OCI-M2 (cell line): ENCODE data around the gene PMM2.
"Not testable (repeated sequence)": the region's sequence is repeated elsewhere in the genome, so short reads cannot be mapped to it uniquely, and the experiment has no call there.

Experiments used
- DNase-seq: peaks from one replicate; lab custom pipeline; 2025; ENCODE audit not compliant: unreplicated experiment; lab: John Stamatoyannopoulos, UW

Gene PMM2

GRCh38 chr16:8816967-8817655, 19.5 kb downstream of the PMM2 start:
- DNase-seq, result no peak

GRCh38 chr16:8818504-8819270, 21.0 kb downstream of the PMM2 start:
- DNase-seq, result no peak

- no peak for DNase-seq
Measured at GRCh38 chr16:8819411-8820034, 21.9 kb downstream of the PMM2 start.

GRCh38 chr16:8822403-8822802, 24.8 kb downstream of the PMM2 start:
- DNase-seq, result no peak

GRCh38 chr16:8826278-8826879, 28.7 kb downstream of the PMM2 start:
- no peak for DNase-seq

GRCh38 chr16:8828541-8829165, 31.0 kb downstream of the PMM2 start:
- no peak for DNase-seq

- DNase-seq, result no peak
Measured at GRCh38 chr16:8831450-8831849, 33.8 kb downstream of the PMM2 start.

- DNase-seq, result no peak
Measured at GRCh38 chr16:8831871-8832716, 34.5 kb downstream of the PMM2 start.

GRCh38 chr16:8832717-8833105, 35.1 kb downstream of the PMM2 start:
- DNase-seq, result no peak

- not testable (repeated sequence) for DNase-seq
Measured at GRCh38 chr16:8836797-8837196, 39.2 kb downstream of the PMM2 start.

GRCh38 chr16:8837594-8837993, 40.0 kb downstream of the PMM2 start:
- DNase-seq, result not testable (repeated sequence)

GRCh38 chr16:8842016-8842415, 44.4 kb downstream of the PMM2 start:
- DNase-seq, result not testable (repeated sequence)

- not testable (repeated sequence) for DNase-seq
Measured at GRCh38 chr16:8843296-8843695, 45.7 kb downstream of the PMM2 start.

- DNase-seq, result no peak
Measured at GRCh38 chr16:8845699-8846298, 48.2 kb downstream of the PMM2 start.

- DNase-seq, result no peak
Measured at GRCh38 chr16:8846401-8846932, 48.8 kb downstream of the PMM2 start.

GRCh38 chr16:8847145-8847544, 49.5 kb downstream of the PMM2 start:
- no peak for DNase-seq

GRCh38 chr16:8847623-8848022, 50.0 kb downstream of the PMM2 start:
- DNase-seq, result no peak

- no peak for DNase-seq
Measured at GRCh38 chr16:8848231-8848938, 50.7 kb downstream of the PMM2 start.

GRCh38 chr16:8848939-8849391, 51.3 kb downstream of the PMM2 start:
- DNase-seq, result no peak
